Amygdala (tissue), 56 donors: Measurements from ENCODE around the gene CLEC3B.

ENCODE experiments used
- DNase-seq, 56 donors: peaks; one replicate each; lab custom pipeline; 2025; lab: John Stamatoyannopoulos, UW

The CLEC3B gene

GRCh38 chr3:45002720-45003119, 23.4 kb upstream of the CLEC3B start:
- DNase-seq: no peak

GRCh38 chr3:45003406-45003805, 22.7 kb upstream of the CLEC3B start:
- no peak for DNase-seq

DNA sequence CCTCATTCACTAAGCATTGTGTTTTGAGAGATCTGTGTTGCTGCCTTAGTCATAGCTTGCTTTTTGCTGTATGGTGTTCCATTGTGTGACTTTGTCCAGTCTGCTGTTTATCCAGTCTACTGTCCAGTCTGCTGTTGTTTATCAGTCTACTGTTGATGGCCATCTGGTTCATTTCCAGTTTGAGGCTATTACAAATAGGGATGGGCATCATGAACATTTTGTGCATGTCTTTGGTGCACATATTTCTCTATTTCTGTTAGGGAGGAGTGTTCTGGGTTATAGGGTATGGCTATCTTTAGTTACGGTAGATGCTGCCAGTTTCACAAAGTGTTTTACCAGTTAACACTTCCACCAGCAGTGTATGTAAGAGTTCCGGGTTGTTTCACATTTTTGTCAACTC, 22.2 kb upstream of the CLEC3B start:
- no peak for DNase-seq

GRCh38 chr3:45007091-45007490, 19.0 kb upstream of the CLEC3B start:
- no peak for DNase-seq

DNA sequence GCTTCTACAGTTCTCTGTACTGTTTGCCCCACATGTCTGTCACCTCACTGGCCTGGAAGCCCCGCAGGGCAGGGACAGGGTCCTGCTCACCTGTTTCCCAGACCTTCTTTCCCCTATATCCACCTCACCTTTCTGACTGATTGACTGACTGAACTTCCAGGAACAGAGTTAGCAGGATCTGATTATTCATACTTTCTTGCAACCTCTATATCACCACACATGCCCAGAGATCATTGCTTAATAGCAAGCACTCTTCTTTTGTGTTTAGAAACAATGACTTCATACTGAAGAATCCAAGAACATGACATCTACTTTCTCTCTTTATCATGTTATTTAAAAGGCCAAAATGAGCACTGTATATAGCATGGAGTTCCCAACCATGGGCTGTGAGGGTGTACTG, 18.0 kb upstream of the CLEC3B start:
- DNase-seq: no peak

- no peak for DNase-seq
These were observed 16.2 kb upstream of the CLEC3B start for GRCh38 chr3:45009868-45010267.

GRCh38 chr3:45010811-45011333, 15.2 kb upstream of the CLEC3B start:
- DNase-seq: no peak

- DNase-seq: no peak
These were observed 14.2 kb upstream of the CLEC3B start for GRCh38 chr3:45011756-45012508.

DNA sequence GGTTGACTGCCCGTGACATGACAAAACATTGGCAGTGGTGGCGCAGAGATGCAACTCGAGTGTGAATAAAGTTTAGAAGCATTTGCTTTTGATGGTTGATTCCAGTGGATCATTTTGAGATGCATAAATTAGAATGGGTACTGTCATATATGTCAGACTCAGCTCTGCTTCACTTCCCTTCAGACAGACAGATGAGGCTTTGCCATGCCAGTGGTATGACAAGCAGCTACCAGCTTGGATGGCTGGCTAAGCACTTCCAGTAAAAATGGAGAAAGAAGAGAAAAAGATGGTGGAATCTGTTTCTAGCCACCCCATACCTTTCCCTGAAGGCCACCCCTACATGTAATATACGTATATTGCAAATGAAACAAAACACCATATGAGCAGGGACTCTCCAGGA, 13.5 kb upstream of the CLEC3B start:
- DNase-seq: no peak

GRCh38 chr3:45016916-45017315, 9.2 kb upstream of the CLEC3B start:
- DNase-seq: no peak

DNA sequence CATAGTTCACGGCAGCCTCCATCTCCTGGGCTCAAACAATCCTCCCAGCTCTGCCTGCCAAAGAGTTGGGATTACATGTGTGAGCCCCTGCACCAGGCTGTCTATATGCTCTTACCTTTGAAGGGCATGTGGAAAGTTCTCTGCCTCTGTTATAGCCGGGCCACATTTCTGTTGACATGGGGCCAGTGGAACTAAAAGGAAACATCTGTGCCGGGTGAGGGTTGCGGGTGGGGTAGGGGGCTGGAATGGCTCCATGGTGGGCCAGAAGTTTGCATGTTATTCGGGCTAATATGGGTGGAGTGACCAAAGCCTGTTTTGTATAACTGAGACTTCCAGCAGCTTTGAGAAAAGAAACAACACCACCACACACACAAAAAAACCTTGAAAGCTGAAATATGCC, 8.3 kb upstream of the CLEC3B start:
- no peak for DNase-seq

- no peak for DNase-seq
These were observed 5.6 kb upstream of the CLEC3B start for GRCh38 chr3:45020534-45020933.

- no peak for DNase-seq
These were observed 4.4 kb upstream of the CLEC3B start for GRCh38 chr3:45021524-45022297.

- DNase-seq: no peak
These were observed 2.4 kb upstream of the CLEC3B start for GRCh38 chr3:45023675-45024074.

DNA sequence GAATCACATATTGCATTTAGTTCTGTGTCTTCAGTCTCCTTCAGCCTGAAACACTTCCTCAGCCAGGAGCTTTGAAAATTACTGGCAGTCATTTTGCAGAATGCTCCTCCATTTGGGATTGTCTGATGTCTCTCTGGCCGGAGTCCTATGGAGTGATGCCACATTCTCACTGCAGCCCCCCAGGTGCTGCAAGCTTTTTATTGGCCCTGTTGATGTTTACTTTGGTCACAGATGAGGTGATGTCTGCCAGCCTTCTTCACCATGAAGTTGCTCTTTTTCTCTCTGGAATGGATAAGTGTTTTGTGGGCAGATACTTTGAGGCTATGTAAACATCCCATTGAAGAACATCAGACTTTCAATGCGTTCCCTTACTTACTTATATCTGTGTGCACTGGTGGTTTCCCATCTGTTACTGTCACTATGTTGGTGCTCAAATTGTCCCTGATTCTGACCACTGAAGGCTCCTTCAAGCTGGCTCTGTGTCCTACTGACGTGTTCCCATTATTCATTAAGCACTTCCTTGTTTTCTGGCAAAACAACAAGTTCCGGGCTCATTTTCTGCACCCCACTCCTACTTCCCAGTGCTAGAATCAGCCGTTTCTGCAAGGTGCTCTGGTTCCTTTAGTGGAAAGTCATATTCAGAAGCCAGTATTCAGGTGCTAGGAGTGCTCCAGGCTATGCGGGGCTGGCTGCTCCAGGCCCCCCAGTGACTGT, 1.4 kb upstream of the CLEC3B start:
- DNase-seq: peak in 2 of 56 donors; percentile 3 to 32

DNA sequence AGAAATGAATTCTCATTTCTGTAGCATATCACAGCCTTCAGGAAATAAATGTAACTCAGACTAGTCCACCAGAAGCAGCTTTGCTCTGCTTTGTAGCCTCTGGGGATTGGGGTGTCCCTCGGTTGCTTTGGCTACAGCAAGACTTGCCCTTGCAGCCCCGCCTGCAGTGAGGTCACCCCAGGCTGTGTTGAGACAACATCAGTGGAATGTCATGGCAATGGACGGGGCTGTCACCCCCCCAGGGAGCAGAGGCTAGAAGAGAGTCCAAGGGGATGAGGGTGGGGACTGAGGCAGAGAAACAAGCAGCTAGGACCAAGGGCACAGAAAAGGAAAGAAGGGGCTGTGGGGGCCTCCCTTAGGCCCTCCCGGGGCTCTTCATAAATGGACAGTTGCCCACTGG, 854 bp downstream of the CLEC3B start:
- DNase-seq: no peak

GRCh38 chr3:45027441-45027840, 1.3 kb downstream of the CLEC3B start:
- no peak for DNase-seq

- no peak for DNase-seq
These were observed 3.1 kb downstream of the CLEC3B start for GRCh38 chr3:45029216-45029615.

DNA sequence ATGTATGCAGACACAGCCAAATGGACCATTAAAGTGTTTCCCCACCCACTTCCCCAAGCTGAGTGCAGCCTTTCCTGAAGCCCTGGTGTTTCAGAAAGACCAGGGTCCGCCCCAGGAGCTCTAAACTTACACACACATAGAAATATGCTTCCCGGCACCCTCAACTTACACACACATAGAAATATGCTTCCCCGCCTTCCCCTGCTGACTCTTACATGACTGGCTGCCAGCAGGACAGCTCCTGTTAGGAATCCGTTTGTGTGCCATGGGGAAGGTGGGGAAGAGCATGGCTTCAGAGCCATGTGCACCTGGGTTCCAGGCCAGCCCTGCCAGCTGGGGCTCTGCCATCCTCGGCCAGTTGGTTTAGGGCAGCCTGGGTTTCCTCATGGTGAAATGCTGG, 3.6 kb downstream of the CLEC3B start:
- DNase-seq: no peak

- DNase-seq: no peak
These were observed 5.4 kb downstream of the CLEC3B start for GRCh38 chr3:45031531-45031930.

DNA sequence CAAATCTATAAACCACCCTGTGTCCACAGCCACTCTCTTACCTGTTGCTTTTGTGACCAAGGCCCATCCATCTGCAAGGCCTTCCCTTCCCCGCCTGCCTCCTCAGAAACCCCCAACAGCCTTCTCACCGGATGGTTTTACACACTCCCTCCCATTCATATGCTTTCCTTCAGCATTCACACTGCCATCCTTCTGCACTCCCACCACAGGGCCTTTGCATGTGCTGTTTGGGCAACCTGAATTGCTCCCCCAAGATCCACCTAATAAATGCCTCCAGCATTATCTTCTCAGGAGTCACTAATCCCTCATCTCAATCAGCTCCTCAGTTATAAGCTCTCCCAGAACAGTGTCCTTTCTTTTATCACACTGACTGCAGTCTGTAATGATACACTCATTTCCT, 6.0 kb downstream of the CLEC3B start:
- DNase-seq: no peak
